Spleen (tissue), 7 donors: ENCODE measurements around the gene ENPP6.

Source experiments
- POLR2A ChIP-seq, 3 donors: fragments of 450-650 bp; IDR thresholded peaks; one replicate each; pipeline ENCODE4 v1.5.1; 2017; ENCODE audit warnings: antibody characterized with exemption in 3 of 3, mild to moderate bottlenecking in 1 of 3
- TF ChIP-seq, protein P1 (sequence below), 11 experiments: fragments of 200-600 bp in 7 of 11; fragments of 450-650 bp in 4 of 11; sonication (generic) in 4 of 11; IDR thresholded peaks in 8 of 11; conservative IDR thresholded peaks in 3 of 11; 1 replicate in 7 of 11; 2 replicates in 4 of 11; pipeline versions ENCODE4 v1.4.0 to v1.8.0; 2016 to 2021; ENCODE audit warnings: antibody characterized with exemption in 11 of 11, inconsistent platforms in 4 of 11, mild to moderate bottlenecking in 1 of 11
- donor health status: DM: no; HTN: no; CAD: no; lungs with moderate emphysema.
- donor health status: DM: no; HTN: no; CAD: no.
- donor health status: DM: no; HTN: no; CAD: no.

DNA sequence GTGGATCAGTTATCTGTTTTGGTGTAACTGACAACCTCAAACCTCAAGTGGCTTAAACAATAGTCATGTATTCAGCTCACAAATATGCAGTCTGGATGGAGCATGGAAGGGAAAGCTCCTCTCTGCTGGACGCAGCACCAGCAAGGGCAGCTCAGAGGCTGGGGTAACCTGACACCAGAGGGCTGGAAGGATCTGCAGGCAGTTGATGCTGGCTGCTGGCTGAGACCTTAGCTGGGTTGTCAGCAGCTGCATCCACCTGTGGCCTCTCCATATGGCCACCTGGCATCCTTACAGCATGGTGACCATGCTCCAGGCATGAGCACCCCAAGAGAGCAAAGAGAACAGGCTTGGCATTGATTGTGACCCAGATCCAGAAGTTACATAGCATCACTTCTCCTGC lies 46.7 kb downstream of the ENPP6 start:
- TF ChIP-seq, protein P1, sequence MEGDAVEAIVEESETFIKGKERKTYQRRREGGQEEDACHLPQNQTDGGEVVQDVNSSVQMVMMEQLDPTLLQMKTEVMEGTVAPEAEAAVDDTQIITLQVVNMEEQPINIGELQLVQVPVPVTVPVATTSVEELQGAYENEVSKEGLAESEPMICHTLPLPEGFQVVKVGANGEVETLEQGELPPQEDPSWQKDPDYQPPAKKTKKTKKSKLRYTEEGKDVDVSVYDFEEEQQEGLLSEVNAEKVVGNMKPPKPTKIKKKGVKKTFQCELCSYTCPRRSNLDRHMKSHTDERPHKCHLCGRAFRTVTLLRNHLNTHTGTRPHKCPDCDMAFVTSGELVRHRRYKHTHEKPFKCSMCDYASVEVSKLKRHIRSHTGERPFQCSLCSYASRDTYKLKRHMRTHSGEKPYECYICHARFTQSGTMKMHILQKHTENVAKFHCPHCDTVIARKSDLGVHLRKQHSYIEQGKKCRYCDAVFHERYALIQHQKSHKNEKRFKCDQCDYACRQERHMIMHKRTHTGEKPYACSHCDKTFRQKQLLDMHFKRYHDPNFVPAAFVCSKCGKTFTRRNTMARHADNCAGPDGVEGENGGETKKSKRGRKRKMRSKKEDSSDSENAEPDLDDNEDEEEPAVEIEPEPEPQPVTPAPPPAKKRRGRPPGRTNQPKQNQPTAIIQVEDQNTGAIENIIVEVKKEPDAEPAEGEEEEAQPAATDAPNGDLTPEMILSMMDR (IDR thresholded peaks at IDR 0.05 in 8 of 11, conservative IDR thresholded peaks at IDR 0.05 in 3 of 11), result no peak
- no peak for TF ChIP-seq POLR2A (IDR thresholded peaks at IDR 0.05)
